Gastrocnemius medialis (tissue), 4 donors: ENCODE results near the gene PPIL1. TPM values are rescaled to one million over a fixed set of nuclear protein-coding genes. Genes with fewer than 3 reads are reported as not detected.

Experiments
- ATAC-seq, 2 donors: fragments of 150-250 bp; one replicate each; pipeline ENCODE4 v1.9.1; 2016
- DNase-seq, 2 donors: peaks; one replicate each; pipeline ENCODE4 v3.0.0-alpha.2; 2019
- H3K27ac ChIP-seq, 4 donors: fragments of 200-600 bp; sonication (generic); 1 replicate in 1 of 4; 2 replicates in 3 of 4; pipeline ENCODE4 v1.5.1; 2016 to 2018; ENCODE audit warnings: mild to moderate bottlenecking in 2 of 4, moderate library complexity in 1 of 4
- H3K27me3 ChIP-seq, 3 donors: fragments of 200-600 bp; sonication (generic) in 2 of 3; 1 replicate in 1 of 3; 2 replicates in 2 of 3; pipeline versions ENCODE4 v1.5.1 to v1.6.0; 2016 to 2019; ENCODE audit warnings: mild to moderate bottlenecking in 1 of 3, moderate library complexity in 1 of 3
- H3K36me3 ChIP-seq, 2 donors: fragments of 200-600 bp; sonication (generic) in 1 of 2; one replicate each; pipeline ENCODE4 v1.5.1; 2017 to 2018
- H3K4me1 ChIP-seq, 2 donors: fragments of 200-600 bp; sonication (generic) in 1 of 2; one replicate each; pipeline ENCODE4 v1.5.1; 2016 to 2017; ENCODE audit warnings: mild to moderate bottlenecking in 2 of 2
- H3K4me3 ChIP-seq, 4 donors: fragments of 200-600 bp; sonication (generic) in 3 of 4; 1 replicate in 1 of 4; 2 replicates in 3 of 4; pipeline ENCODE4 v1.5.1; 2016 to 2019; ENCODE audit warnings: mild to moderate bottlenecking in 2 of 4
- H3K9me3 ChIP-seq, 3 donors: fragments of 200-600 bp; sonication (generic) in 2 of 3; 1 replicate in 1 of 3; 2 replicates in 2 of 3; pipeline ENCODE4 v1.5.1; 2016 to 2019
- CTCF ChIP-seq, 5 experiments: fragments of 450-650 bp in 3 of 5; fragments of 200-600 bp in 2 of 5; sonication (generic) in 2 of 5; IDR thresholded peaks in 4 of 5; conservative IDR thresholded peaks in 1 of 5; 1 replicate in 4 of 5; 2 replicates in 1 of 5; pipeline ENCODE4 v1.5.1; 2016 to 2019; ENCODE audit warnings: antibody characterized with exemption in 5 of 5, mild to moderate bottlenecking in 3 of 5, moderate library complexity in 3 of 5
- POLR2A ChIP-seq, 2 donors: fragments of 450-650 bp; IDR thresholded peaks; one replicate each; pipeline ENCODE4 v1.6.1; 2017; ENCODE audit warnings: antibody characterized with exemption in 2 of 2, mild to moderate bottlenecking in 2 of 2, moderate library complexity in 2 of 2
- in situ Hi-C, 4 donors: fragments of 200-750 bp; cut with MboI; loops; one replicate each; pipeline versions ENCODE4 v1.15.0 to v1.8.0; 2017; ENCODE audit warnings: low sequenced_read_pairs in 4 of 4
- intact Hi-C: fragments of 100-400 bp; cut with DNase I; formaldehyde crosslinking; loops from one replicate; pipeline ENCODE4 v1.15.1; 2023; ENCODE audit warnings: low total_unique reads
- total RNA-seq, 4 donors: library from RNA; depleted of rRNA; stranded (reverse); fragments of >200 nt; gene quantifications; one replicate each; pipeline versions ENCODE4 v1.1.0 to v1.2.3, GENCODE V29; 2016

Gene PPIL1
- total RNA-seq, 4 donors from 2014 or later = 5.4 to 18.7 (median 16.8) TPM

- peak; percentile 40 to 79 for DNase-seq
- Histone ChIP-seq H3K36me3 (no peaks in the 10 kb centered on the region), H3K9me3 (no peaks in the 10 kb centered on the region), H3K4me1 (peaks cover 17 to 29% of the 10 kb centered on the region in 2 donors), H3K27ac (peak overlapping the region; percentile 20 to 49 (median 31)), H3K27me3 (no peaks in the 10 kb centered on the region), H3K4me3 (peak overlapping the region in 1 of 4 donors; percentile 0)
- intact Hi-C loops = no loop called here
- TF ChIP-seq POLR2A (IDR thresholded peaks at IDR 0.05) (no peak), CTCF (IDR thresholded peaks at IDR 0.05 in 4 of 5, conservative IDR thresholded peaks at IDR 0.05 in 1 of 5) (no peak)
- ATAC-seq = peak; percentile 83 to 85
- in situ Hi-C loops = no loop called here
These were observed 44.6 kb downstream of the PPIL1 start for GRCh38 chr6:36829919-36830544.

DNA sequence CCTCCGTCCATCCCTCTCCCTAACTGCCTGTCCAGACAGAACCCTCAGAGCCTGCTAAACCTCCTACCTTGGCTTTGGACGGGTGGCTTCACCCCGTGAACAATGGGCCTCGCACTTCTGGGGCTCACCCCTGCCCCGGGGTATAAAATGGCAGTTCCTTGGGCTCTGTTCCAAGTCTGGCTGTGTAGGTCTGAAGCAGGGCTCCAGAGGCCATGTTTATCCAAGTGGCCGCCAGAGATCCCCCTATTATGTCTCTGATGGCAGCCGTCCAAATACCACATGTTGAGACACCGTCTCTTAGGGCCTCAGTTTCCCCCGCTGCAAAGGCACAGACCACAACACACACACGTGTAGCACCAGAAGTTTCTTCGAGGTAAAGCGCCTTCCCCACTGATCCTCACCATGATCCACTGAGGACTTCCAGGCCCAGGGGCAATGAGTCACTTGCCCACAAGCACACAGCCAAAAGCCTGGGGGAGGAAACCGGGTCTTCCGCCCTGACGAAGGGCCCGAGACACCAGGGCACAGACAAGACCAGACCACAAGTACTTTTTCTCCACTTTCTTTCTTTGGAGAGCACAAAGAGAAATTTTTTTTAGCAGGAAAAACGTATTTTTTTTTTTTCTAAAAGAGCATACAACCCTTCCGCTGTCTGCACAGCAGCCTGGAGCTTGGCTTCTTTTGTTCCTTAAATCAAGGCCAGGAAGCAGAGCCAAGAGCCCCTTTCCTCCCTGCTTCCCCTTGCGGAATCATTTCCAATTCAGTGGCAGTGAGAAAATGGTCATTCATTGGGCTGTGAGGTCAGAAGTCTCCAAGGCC, 47.1 kb downstream of the PPIL1 start:
- intact Hi-C loops (no loop called here), in situ Hi-C loops (no loop called here)
- H3K27ac ChIP-seq = peak overlapping the region in 3 of 4 donors; percentile 52 to 55 (median 55)
- ATAC-seq (peak; percentile 12 to 22), DNase-seq (no peak)
- TF ChIP-seq POLR2A (IDR thresholded peaks at IDR 0.05) (no peak), CTCF (IDR thresholded peaks at IDR 0.05 in 4 of 5, conservative IDR thresholded peaks at IDR 0.05 in 1 of 5) (no peak)
- H3K4me1 ChIP-seq = peaks cover 17 to 29% of the 10 kb centered on the region in 2 donors
- no peaks in the 10 kb centered on the region for H3K36me3 ChIP-seq
- no peak overlapping the region for H3K4me3 ChIP-seq
- H3K27me3 ChIP-seq = no peaks in the 10 kb centered on the region
- no peaks in the 10 kb centered on the region for H3K9me3 ChIP-seq

GRCh38 chr6:36826520-36827227, 47.9 kb downstream of the PPIL1 start:
- Histone ChIP-seq H3K4me3 (no peak overlapping the region), H3K27ac (peak overlapping the region in 2 of 4 donors; percentile 55), H3K36me3 (no peaks in the 10 kb centered on the region), H3K4me1 (peaks cover 17 to 29% of the 10 kb centered on the region in 2 donors), H3K9me3 (no peaks in the 10 kb centered on the region), H3K27me3 (no peaks in the 10 kb centered on the region)
- no peak for TF ChIP-seq POLR2A (IDR thresholded peaks at IDR 0.05)
- intact Hi-C loops = no loop called here
- in situ Hi-C loops = no loop called here
- no peak for DNase-seq
- ATAC-seq = no peak

DNA sequence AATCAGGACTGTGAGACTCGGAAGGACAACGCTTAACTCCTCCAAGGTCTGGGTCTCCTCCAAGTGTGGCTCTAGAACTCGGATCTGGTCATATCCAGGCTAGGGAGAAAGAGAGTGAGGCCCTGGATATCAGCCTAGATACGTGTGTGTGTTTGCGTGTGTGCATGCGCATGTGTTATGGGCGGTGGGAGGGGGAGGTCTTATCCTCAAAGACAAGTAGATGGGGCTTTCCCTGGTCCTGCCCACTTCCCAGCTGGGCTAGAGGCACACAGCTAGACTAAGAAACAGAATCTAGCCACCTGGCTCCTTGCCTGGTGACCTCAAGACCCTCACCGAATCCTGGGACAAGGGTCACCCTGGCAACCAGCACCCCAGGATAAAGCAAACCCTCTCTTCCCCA, 48.6 kb downstream of the PPIL1 start:
- H3K36me3 ChIP-seq = no peaks in the 10 kb centered on the region
- no peaks in the 10 kb centered on the region for H3K27me3 ChIP-seq
- H3K4me1 ChIP-seq = peaks cover 17 to 29% of the 10 kb centered on the region in 2 donors
- TF ChIP-seq CTCF (IDR thresholded peaks at IDR 0.05 in 4 of 5, conservative IDR thresholded peaks at IDR 0.05 in 1 of 5) = no peak
- no peak for TF ChIP-seq POLR2A (IDR thresholded peaks at IDR 0.05)
- in situ Hi-C loops (no loop called here), intact Hi-C loops (no loop called here)
- no peak overlapping the region for H3K4me3 ChIP-seq
- ATAC-seq = no peak
- H3K27ac ChIP-seq = no peak overlapping the region
- DNase-seq = no peak
- no peaks in the 10 kb centered on the region for H3K9me3 ChIP-seq

DNA sequence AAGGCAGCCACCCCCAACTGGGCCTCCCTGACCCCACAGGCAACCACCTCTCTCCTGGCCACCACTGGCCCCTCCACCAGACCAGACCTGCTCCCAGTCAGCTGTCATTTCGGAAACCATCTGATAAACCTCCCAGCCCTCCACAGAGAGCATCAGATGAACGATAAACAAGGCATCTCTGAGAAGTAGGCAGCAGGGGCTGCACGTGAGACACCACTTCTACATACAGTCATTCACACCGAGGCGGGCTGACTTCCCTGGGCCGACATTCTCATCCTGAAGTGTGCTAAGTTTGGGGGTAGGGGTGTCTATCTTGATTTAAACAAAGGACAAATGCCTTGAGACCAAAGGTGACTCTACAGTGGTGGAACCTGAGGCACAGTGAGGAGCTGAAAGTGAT, 49.2 kb downstream of the PPIL1 start:
- Histone ChIP-seq H3K36me3 (no peaks in the 10 kb centered on the region), H3K9me3 (no peaks in the 10 kb centered on the region), H3K27ac (peak overlapping the region in 1 of 4 donors; percentile 74), H3K4me1 (peaks cover 14 to 25% of the 10 kb centered on the region in 2 donors), H3K27me3 (no peaks in the 10 kb centered on the region), H3K4me3 (no peak overlapping the region)
- TF ChIP-seq CTCF (IDR thresholded peaks at IDR 0.05 in 4 of 5, conservative IDR thresholded peaks at IDR 0.05 in 1 of 5) (no peak), POLR2A (IDR thresholded peaks at IDR 0.05) (no peak)
- intact Hi-C loops = no loop called here
- DNase-seq = no peak
- in situ Hi-C loops = no loop called here
- no peak for ATAC-seq
